GM18867 (cell line): Measurements from ENCODE around the gene FAT3.

ENCODE experiments used
- ATAC-seq: cut with Tn5 transposase; IDR thresholded peaks from one replicate; pipeline ENCODE4 v1.9.1; 2021; ENCODE audit warnings: mild to moderate bottlenecking, moderate library complexity; ENCODE audit not compliant: unreplicated experiment

The FAT3 gene

DNA sequence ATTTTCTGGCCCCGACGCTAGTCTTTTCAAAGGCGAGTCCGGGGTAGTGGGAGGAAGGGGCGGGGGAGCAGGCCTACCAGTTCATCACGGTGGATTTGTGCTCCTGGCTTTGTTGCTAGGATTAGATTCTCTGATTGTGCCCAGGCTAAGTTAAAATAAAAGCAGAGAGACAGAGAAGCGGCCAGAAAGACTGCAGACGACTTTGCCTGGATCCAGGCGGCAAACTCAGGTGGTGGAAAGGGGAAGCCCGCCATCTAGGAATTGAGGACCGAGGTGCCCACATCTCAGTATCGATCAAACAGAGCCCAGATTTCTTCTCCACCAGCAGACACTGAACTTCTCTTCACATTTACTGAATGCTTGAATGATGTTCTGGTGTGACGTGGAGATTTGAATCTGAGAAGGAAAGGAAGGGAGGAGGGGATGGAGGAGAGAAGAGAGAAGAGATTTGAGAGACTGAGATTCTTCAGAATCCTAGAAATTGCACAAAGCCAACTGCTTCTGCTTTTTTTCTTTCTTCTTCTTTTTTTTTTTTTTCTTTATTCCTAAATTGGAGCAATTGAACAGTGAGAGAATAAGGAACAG, 2.7 kb downstream of the FAT3 start:
- no peak for ATAC-seq

DNA sequence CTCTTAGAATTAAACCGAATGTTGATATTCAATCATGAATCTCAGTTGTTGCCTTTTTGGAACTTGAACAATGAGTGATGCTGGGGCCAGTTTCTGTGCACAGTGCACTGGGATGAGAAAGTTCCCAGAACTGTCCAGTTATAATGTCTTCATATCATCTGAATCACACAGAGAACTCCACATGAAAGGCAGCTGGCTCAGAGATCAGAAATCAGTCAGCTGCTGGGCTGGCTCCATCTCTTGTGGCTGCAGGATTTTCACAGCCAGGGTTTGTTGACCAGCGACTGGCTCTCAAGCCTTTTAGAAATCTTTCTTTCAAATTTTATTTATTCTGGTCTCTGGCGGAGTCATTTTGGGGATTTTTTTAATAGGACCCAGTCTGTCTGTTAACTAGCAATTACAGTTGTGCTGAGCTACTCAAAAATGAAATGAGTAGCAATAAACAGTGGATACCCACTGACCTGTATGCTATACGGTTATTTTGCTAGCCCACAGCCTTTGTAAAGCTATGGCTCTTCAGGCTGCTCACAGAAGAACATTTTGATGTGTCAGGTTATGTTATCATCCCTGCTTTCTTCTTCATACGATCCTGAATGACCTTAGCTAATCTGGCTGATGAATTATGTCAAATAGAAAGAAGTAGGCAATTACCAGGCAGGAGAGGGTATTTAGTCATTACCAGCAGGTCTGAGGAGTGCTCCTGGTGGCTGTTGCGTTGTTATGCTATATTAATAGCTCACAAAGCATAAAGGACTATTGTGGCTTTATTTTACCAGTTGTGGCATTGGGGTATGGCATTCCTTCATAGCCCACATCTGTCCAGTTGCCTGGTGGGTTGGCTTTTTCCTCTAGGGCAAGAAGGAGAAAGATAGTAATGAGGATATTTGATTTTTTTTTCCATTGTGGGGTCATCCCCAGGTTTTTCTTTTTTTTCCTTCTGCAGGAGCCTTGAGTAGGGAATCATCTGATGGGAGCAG, 3.6 kb downstream of the FAT3 start:
- ATAC-seq, result no peak

DNA sequence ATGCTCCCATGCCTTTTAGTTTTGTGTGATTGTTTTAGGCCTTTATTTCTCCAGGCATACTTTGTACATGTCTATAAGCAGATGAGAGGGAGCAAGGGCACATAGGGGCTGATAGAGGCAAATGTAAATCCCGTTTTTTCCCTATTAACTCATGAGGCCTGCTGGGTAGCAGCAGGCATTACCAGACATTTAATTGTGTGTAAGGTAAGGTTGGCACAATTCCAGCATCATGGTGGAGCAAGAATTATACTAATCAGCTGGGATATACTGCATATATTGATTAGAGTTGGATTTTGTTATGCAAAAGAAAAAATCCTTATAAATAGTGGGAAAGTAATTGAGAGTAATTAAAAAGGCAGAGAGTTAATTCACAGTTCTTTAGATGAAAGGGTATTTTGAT, 12.2 kb downstream of the FAT3 start:
- no peak for ATAC-seq

DNA sequence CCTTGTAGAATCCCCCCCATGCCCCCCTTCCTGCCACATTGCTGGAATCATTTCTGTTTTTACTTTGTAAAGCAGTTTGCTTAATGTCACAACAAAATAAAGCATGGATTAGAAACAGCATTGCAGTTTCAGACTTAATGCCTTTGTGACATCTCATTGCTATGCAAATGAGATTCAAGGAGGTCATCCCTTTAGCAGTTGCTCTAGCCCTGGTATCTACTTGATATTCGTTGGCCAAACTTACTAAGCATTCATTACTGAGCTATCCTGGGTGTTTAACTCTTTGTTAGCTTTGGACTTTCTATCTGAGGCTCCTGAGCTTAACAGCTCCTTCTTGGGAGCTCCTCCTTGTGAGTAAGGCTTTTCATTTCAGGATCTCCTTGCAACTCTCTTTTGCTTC, 16.3 kb downstream of the FAT3 start:
- ATAC-seq, result no peak

DNA sequence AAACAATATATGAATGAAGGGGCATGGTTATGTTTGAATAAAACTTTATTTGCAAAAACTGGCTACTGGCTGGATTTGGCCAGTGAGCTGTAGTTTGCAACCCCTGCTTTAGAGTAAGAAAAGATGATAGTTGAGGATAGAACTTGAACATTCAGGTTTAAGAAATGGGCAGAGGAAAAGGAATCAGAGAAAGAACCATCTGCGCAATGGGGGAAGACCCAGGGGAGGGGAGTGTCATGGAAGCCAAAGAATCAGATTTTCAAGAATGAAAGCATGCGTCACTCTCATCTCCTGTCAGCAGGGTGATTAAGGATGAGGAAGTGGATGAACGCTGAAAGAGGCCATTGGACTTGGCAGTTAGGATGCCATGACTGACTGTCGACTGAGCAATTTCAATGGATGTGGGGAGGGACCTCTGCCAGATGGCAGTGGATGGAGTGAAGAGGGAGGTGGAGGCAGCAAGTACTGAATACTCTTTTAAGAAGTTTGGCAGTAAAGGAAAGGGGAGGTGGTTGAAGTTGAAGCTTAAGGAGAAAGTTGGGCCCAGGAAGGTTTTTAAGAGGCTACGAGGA, 21.2 kb downstream of the FAT3 start:
- no peak for ATAC-seq

DNA sequence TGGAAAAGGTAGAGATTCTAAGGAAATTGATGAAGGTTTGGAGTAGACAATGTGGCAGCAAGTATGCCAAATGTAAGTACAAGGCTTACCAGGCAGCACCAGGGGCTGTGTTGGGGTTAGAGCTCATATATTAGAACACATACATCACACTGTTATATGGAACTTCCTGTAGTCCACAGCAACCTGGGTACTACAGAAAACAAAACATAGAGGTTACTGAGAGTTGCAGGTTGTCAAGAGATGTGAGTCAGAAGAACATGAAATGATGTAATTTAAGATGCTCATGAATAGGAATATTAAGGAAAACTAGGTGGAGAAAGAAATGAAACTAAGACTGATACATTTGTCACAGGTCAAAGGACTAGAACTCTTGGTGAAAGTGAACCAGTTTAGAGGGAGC, 22.0 kb downstream of the FAT3 start:
- ATAC-seq, result no peak

DNA sequence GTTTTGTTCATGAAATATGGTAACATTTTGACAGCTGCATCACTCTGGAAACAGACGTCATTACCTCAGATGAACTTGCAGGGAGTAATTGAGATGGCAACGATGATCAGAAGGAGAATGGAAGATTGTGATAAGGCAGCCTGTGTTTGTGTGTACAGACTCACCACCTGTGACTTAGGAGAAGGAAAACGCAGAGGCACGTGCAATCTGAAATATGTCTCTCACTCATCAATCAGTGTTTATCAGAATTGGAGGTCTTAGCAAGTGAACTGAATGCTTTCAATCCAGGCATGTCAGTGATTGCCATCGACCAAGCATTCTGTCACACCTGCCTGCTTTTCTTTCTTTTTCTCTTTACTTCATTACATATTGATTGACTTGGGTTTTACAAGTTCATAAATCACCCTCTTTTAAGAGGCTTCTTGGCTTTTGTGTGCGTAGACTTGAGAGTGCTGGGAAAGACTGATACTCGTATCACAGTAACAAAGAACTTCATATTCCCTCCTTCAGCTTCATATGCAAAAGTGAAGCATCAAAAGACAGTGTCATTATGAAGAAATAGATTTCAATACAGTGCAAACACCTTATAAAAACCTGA, 24.6 kb downstream of the FAT3 start:
- ATAC-seq, result no peak

GRCh38 chr11:92251980-92252379, 27.4 kb downstream of the FAT3 start:
- ATAC-seq, result no peak

- ATAC-seq, result no peak
Measured at GRCh38 chr11:92253421-92253820, 28.8 kb downstream of the FAT3 start.

DNA sequence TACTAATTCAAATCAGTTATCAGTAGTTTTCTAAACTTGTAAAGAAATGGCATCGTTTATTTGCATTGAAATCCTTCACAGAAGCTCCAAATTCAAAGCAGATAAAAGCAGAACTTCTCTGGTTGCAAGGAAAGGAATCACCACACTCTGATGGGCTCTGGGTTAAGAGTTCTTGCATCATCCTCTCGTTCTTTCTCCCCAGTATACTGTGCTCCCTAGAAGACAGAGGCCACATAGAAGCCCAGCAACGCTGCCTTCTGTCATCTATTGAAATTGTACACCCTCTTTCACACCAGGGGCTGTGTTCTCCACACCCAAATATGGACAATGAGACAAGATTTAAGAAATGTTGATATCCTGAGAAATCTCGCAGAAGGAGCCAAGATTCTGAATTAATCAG, 29.3 kb downstream of the FAT3 start:
- no peak for ATAC-seq

DNA sequence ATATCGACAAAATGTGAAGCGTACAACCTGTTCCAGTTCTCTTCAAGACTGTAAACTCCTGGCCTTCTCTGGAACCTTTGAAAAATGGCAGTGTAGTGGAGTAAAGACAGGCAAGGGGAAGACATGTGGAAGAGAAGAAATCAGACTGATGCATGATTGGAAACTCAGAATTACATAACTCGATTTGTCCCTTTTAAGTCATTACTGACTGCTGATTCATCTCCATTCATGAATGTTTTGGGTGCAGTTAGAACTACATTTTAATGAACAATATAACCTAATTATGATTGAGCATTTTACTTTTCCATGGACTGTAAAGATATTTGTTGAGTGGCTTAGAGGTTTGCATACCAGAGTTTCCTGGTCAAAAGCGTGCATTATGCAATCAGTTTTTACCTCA, 32.9 kb downstream of the FAT3 start:
- ATAC-seq, result no peak

GRCh38 chr11:92259861-92260260, 35.2 kb downstream of the FAT3 start:
- no peak for ATAC-seq

GRCh38 chr11:92264350-92264749, 39.7 kb downstream of the FAT3 start:
- no peak for ATAC-seq

DNA sequence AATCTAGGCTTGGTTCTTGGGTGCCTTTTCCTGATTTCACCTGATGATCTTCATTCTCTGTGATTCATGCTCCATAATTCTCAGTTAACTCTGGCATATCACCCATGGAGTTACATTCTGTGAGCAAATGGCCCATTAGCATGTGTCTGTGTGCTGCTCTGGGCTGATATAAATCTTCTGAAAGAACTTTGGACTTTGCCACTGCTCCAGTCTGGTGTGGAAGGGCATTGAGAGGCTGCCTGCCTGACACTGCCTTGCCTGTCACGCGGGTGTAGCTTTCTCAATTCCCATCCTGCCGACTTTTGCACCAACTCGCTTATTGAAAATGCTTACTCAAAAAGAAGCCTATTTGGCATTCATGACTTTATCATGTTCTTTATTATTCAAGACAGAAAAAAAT, 42.2 kb downstream of the FAT3 start:
- no peak for ATAC-seq

DNA sequence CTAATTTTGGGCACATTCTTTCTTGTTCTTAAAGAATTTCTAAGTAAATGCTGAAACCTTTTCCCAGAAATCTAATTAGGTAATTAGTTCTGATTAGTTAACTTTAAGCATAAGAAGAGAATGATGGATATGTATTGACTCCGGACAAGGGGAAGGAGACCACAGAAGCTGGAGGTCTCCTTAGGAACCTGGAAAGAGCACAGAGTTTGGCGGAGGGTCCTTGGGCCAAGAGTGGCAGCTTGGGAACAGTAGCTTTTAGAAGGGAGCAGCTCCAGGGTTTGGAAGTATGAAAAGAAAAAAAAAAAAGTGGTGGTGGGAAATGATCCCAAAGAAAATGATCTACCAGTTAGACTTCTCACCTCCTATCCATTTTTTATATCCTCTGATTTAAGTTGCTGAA, 42.7 kb downstream of the FAT3 start:
- no peak for ATAC-seq

DNA sequence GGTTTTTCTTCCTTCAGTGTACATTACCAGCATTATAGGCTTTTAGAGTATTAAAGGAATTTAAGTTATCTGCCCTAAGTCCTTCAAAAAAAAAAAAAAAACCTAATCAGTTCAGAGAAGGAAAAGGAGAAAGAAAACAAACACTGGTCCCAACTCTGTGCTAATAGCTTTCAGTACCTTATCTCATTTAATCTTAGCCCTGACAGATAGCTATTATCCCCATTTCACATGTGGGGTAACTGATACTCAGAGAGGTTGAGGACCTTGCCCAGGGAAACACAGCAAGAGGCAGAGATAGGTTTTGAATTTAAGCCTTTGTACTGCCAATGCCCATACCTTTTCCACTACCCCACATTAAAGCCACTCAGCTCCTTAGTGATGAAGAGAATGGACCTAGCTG, 43.4 kb downstream of the FAT3 start:
- ATAC-seq, result no peak

- ATAC-seq, result no peak
Measured at GRCh38 chr11:92268546-92268945, 43.9 kb downstream of the FAT3 start.

GRCh38 chr11:92269021-92269420, 44.4 kb downstream of the FAT3 start:
- ATAC-seq, result no peak

GRCh38 chr11:92269841-92270240, 45.2 kb downstream of the FAT3 start:
- no peak for ATAC-seq

- no peak for ATAC-seq
Measured at GRCh38 chr11:92272651-92273050, 48.0 kb downstream of the FAT3 start.
